ENCODE data around the gene ARMC10. TPM values are rescaled to one million over a fixed set of nuclear protein-coding genes. Genes with fewer than 3 reads are reported as not detected.
"Not testable (repeated sequence)": the region's sequence is repeated elsewhere in the genome, so short reads cannot be mapped to it uniquely, and the experiment has no call there.

Gene ARMC10
- 10 to 100 TPM; 16.1 to 24.8 (median 22.8) TPM for total RNA-seq
- 27.9 TPM for total RNA-seq (2013)
- total RNA-seq = 14.0 to 77.2 (median 29.7) reads per million in 29 experiments

DNA sequence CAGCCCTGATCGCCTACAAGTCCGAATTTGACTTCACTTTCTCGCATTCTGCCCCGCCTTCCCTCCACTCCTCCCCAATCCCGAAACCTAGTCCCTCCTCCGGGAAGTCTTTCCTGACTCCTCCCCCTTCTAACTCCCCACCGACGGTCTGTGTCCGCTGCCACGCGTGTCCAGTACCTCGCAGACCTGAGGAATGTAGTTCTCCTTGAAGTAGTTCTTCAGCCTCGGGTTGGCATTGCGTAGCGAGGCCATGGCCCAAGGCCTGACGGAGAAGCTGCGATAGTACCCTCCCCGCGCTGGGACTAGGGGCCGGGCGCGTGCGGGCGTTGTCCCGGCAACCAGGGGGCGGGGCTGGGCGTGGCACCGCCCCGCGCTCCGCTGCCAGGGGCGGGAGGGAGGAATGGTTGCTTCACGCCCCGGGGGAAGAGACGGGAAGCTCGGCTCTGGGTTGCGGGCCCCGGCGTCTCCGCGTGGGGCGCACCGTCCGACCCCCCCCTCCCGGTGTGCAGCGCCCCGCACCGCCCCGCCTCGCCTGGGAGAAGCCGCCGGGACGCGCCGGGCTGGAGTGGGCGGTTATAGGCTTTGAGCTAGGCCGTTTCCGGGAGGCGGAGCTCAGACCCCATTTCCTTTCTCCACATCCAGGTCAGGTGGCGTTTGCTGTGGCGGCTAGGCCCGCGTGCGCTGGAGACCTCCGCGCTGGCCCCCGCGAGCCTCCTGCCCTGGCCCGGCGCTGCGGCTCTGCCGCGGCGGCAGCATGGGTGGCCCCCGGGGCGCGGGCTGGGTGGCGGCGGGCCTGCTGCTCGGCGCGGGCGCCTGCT is at the start of gene ARMC10, which contains the start of gene FBXL13:
ARMC10 (plus strand) TSS at position 622 of the 818 bp plus-strand sequence; CDS start at position 755, 133 bp downstream.
FBXL13 (minus strand) TSS at position 278 of the 818 bp plus-strand sequence.
- Mint-ChIP-seq H3K4me1 (peaks cover 39 to 46% (median 42%) of the 10 kb centered on the region in 3 donors), H3K27me3 (no peaks in the 10 kb centered on the region), H3K9me3 (no peaks in the 10 kb centered on the region), H3K36me3 (peaks cover 3% of the 10 kb centered on the region), H3K4me3 (peak within 1 kb of the TSS; percentile 95 to 96 (median 95)), H3K27ac (peak within 1 kb of the TSS; percentile 91 to 96)
- CTCF ChIA-PET = interaction anchor here (0.8 to 4.1 kb wide), 12 partner anchors 8 to 1954 kb away, joined by 3 to 21 read pairs (median 4); partner anchors contain the start of genes FAM185A (in 1 of the 2) and NAPEPLD (in 1 of the 2)
- POLR2A ChIA-PET = interaction anchor here (0.6 to 1.2 kb wide), 4 partner anchors 11 to 74 kb away, joined by 3 to 15 read pairs (median 4); partner anchors contain the start of gene NAPEPLD (in 1 of the 2)
- Histone ChIP-seq H3K27ac (ENCODE audit: low read length) (peak within 1 kb of the TSS; percentile 68), H3K4me1 (ENCODE audit: control insufficient read depth in 1 of 2, extremely low read depth in 1 of 2, insufficient read depth in 2 of 2, low read length in 2 of 2) (peaks cover 8 to 26% of the 10 kb centered on the region in 2 experiments), H3K27me3 (replicated peaks in 1 of 2; ENCODE audit: control insufficient read depth in 2 of 2, extremely low read depth in 1 of 2, insufficient read depth in 2 of 2, low read length in 1 of 2) (no peaks in the 10 kb centered on the region), H3K9me3 (no peaks in the 10 kb centered on the region), H3K36me3 (ENCODE audit: control insufficient read depth in 2 of 2, extremely low read depth in 1 of 2, insufficient read depth in 1 of 2, low read length in 1 of 2) (peaks cover 0 to 2% of the 10 kb centered on the region in 2 donors), H3K4me3 (ENCODE audit: control insufficient read depth in 1 of 2, extremely low read depth in 1 of 2, low read length in 1 of 2) (peak within 1 kb of the TSS; percentile 78 to 86)
- ATAC-seq (replicated peaks in 1 of 4) = peak; percentile 83 to 85 (median 84)
- WGBS (ENCODE audit: insufficient coverage) = under 1% methylated on average over 81 of the region's 83 CpGs
- peak; percentile 77 to 93 (median 86) for DNase-seq

DNA sequence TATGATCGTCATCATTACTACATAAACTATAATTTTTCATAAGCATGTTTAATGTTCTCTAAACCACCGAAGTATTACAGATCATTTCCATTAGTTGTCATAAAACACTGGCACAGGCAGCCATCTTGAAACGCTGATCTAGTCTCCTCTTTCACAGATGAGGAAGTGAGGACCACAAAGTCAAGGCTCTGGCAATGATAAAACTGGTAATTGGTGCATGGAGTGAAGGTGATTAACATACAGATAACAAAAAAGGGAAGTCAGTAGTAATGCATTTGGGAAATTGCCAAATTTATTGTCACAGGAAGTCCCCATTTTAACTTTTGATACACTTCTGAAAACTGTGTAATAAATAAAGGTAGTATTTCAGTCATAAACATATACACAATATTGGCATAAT is 49.6 kb upstream of the ARMC10 start:
- Mint-ChIP-seq H3K9me3 (peaks cover 0 to 11% (median 10%) of the 10 kb centered on the region in 3 donors), H3K36me3 (peaks cover 10% of the 10 kb centered on the region), H3K4me1 (peaks cover 0 to 9% (median 4%) of the 10 kb centered on the region in 3 donors), H3K4me3 (no peak overlapping the region), H3K27me3 (no peaks in the 10 kb centered on the region), H3K27ac (no peak overlapping the region)
- no peak for ATAC-seq (replicated peaks in 1 of 4)
- Histone ChIP-seq H3K36me3 (ENCODE audit: control insufficient read depth in 2 of 2, extremely low read depth in 1 of 2, insufficient read depth in 1 of 2, low read length in 1 of 2) (no peaks in the 10 kb centered on the region), H3K27ac (ENCODE audit: low read length) (no peak overlapping the region), H3K4me1 (ENCODE audit: control insufficient read depth in 1 of 2, extremely low read depth in 1 of 2, insufficient read depth in 2 of 2, low read length in 2 of 2) (no peaks in the 10 kb centered on the region), H3K4me3 (ENCODE audit: control insufficient read depth in 1 of 2, extremely low read depth in 1 of 2, low read length in 1 of 2) (no peak overlapping the region), H3K9me3 (no peaks in the 10 kb centered on the region), H3K27me3 (replicated peaks in 1 of 2; ENCODE audit: control insufficient read depth in 2 of 2, extremely low read depth in 1 of 2, insufficient read depth in 2 of 2, low read length in 1 of 2) (no peaks in the 10 kb centered on the region)
- POLR2A ChIA-PET = no interaction called here
- CTCF ChIA-PET = no interaction called here
- no CpG with 5 or more reads among the region's 3 CpGs for WGBS (ENCODE audit: insufficient coverage)
- DNase-seq = no peak

DNA sequence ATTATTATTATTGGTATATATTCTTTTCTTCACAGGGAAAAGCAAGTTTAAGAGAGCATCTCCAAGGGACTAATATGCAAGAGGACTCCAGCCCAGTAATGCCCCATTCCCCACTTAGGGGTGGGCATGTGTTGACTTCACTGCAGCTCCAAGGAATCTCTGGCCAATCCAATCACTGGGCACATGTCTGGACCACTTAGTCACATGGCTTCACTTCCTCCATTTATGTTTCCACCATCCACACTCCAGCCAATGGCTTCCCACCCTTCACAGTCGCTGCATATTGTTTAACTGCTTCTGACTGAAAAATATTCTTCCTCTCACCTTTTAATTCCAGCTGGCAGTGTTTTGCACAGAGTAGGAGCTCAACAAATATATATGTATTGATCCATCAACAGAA is 43.9 kb upstream of the ARMC10 start:
- H3K36me3 ChIP-seq (ENCODE audit: control insufficient read depth in 2 of 2, extremely low read depth in 1 of 2, insufficient read depth in 1 of 2, low read length in 1 of 2) = no peaks in the 10 kb centered on the region
- no peaks in the 10 kb centered on the region for H3K9me3 Mint-ChIP-seq
- DNase-seq = no peak
- WGBS (ENCODE audit: insufficient coverage) = no CpG with 5 or more reads among the region's 1 CpG
- H3K4me3 Mint-ChIP-seq = no peak overlapping the region
- no peaks in the 10 kb centered on the region for H3K36me3 Mint-ChIP-seq
- no peaks in the 10 kb centered on the region for H3K4me1 ChIP-seq (ENCODE audit: control insufficient read depth in 1 of 2, extremely low read depth in 1 of 2, insufficient read depth in 2 of 2, low read length in 2 of 2)
- ATAC-seq (replicated peaks in 1 of 4) = no peak
- H3K9me3 ChIP-seq = no peaks in the 10 kb centered on the region
- H3K27ac Mint-ChIP-seq = no peak overlapping the region
- no peak overlapping the region for H3K4me3 ChIP-seq (ENCODE audit: control insufficient read depth in 1 of 2, extremely low read depth in 1 of 2, low read length in 1 of 2)
- POLR2A ChIA-PET = no interaction called here
- no peak overlapping the region for H3K27ac ChIP-seq (ENCODE audit: low read length)
- no peaks in the 10 kb centered on the region for H3K4me1 Mint-ChIP-seq
- CTCF ChIA-PET = no interaction called here
- no peaks in the 10 kb centered on the region for H3K27me3 ChIP-seq (replicated peaks in 1 of 2; ENCODE audit: control insufficient read depth in 2 of 2, extremely low read depth in 1 of 2, insufficient read depth in 2 of 2, low read length in 1 of 2)
- H3K27me3 Mint-ChIP-seq = no peaks in the 10 kb centered on the region

GRCh38 chr7:103031781-103032180 is 43.2 kb upstream of the ARMC10 start:
- no peaks in the 10 kb centered on the region for H3K27me3 Mint-ChIP-seq
- H3K4me1 ChIP-seq (ENCODE audit: control insufficient read depth in 1 of 2, extremely low read depth in 1 of 2, insufficient read depth in 2 of 2, low read length in 2 of 2) = no peaks in the 10 kb centered on the region
- H3K27me3 ChIP-seq (replicated peaks in 1 of 2; ENCODE audit: control insufficient read depth in 2 of 2, extremely low read depth in 1 of 2, insufficient read depth in 2 of 2, low read length in 1 of 2) = no peaks in the 10 kb centered on the region
- no peak for ATAC-seq (replicated peaks in 1 of 4)
- H3K9me3 ChIP-seq = no peaks in the 10 kb centered on the region
- no peaks in the 10 kb centered on the region for H3K36me3 ChIP-seq (ENCODE audit: control insufficient read depth in 2 of 2, extremely low read depth in 1 of 2, insufficient read depth in 1 of 2, low read length in 1 of 2)
- WGBS (ENCODE audit: insufficient coverage) = no CpG with 5 or more reads among the region's 1 CpG
- POLR2A ChIA-PET = no interaction called here
- H3K4me3 Mint-ChIP-seq = no peak overlapping the region
- no peak overlapping the region for H3K27ac ChIP-seq (ENCODE audit: low read length)
- no peak overlapping the region for H3K27ac Mint-ChIP-seq
- H3K9me3 Mint-ChIP-seq = no peaks in the 10 kb centered on the region
- CTCF ChIA-PET = no interaction called here
- DNase-seq = no peak
- no peak overlapping the region for H3K4me3 ChIP-seq (ENCODE audit: control insufficient read depth in 1 of 2, extremely low read depth in 1 of 2, low read length in 1 of 2)
- H3K4me1 Mint-ChIP-seq = no peaks in the 10 kb centered on the region
- H3K36me3 Mint-ChIP-seq = no peaks in the 10 kb centered on the region

GRCh38 chr7:103034318-103034717 is 40.6 kb upstream of the ARMC10 start:
- H3K9me3 Mint-ChIP-seq; H3K9me3 ChIP-seq; POLR2A ChIA-PET; H3K4me3 Mint-ChIP-seq; H3K27me3 ChIP-seq (replicated peaks in 1 of 2; ENCODE audit: control insufficient read depth in 2 of 2, extremely low read depth in 1 of 2, insufficient read depth in 2 of 2, low read length in 1 of 2); H3K36me3 ChIP-seq (ENCODE audit: control insufficient read depth in 2 of 2, extremely low read depth in 1 of 2, insufficient read depth in 1 of 2, low read length in 1 of 2); H3K4me1 ChIP-seq (ENCODE audit: control insufficient read depth in 1 of 2, extremely low read depth in 1 of 2, insufficient read depth in 2 of 2, low read length in 2 of 2); H3K4me3 ChIP-seq (ENCODE audit: control insufficient read depth in 1 of 2, extremely low read depth in 1 of 2, low read length in 1 of 2); DNase-seq; ATAC-seq (replicated peaks in 1 of 4); H3K27ac ChIP-seq (ENCODE audit: low read length); H3K27me3 Mint-ChIP-seq; H3K36me3 Mint-ChIP-seq; CTCF ChIA-PET; H3K27ac Mint-ChIP-seq; H3K4me1 Mint-ChIP-seq: not testable (repeated sequence)
- 89% methylated on average over 20 of the region's 20 CpGs for WGBS (ENCODE audit: insufficient coverage)

GRCh38 chr7:103037476-103037822 is 37.5 kb upstream of the ARMC10 start:
- ChIA-PET POLR2A (no interaction called here), CTCF (no interaction called here)
- Mint-ChIP-seq H3K36me3 (peaks cover 5% of the 10 kb centered on the region), H3K4me1 (peaks cover 0 to 2% (median 0%) of the 10 kb centered on the region in 3 donors), H3K4me3 (no peak overlapping the region), H3K27me3 (peaks cover 0 to 3% of the 10 kb centered on the region in 2 donors), H3K27ac (no peak overlapping the region), H3K9me3 (peaks cover under 1 to 6% (median 3%) of the 10 kb centered on the region in 3 donors)
- no CpG with 5 or more reads among the region's 1 CpG for WGBS (ENCODE audit: insufficient coverage)
- Histone ChIP-seq H3K9me3 (no peaks in the 10 kb centered on the region), H3K36me3 (ENCODE audit: control insufficient read depth in 2 of 2, extremely low read depth in 1 of 2, insufficient read depth in 1 of 2, low read length in 1 of 2) (no peaks in the 10 kb centered on the region), H3K4me1 (ENCODE audit: control insufficient read depth in 1 of 2, extremely low read depth in 1 of 2, insufficient read depth in 2 of 2, low read length in 2 of 2) (peaks cover 0 to 4% of the 10 kb centered on the region in 2 experiments), H3K4me3 (ENCODE audit: control insufficient read depth in 1 of 2, extremely low read depth in 1 of 2, low read length in 1 of 2) (no peak overlapping the region), H3K27me3 (replicated peaks in 1 of 2; ENCODE audit: control insufficient read depth in 2 of 2, extremely low read depth in 1 of 2, insufficient read depth in 2 of 2, low read length in 1 of 2) (no peaks in the 10 kb centered on the region), H3K27ac (ENCODE audit: low read length) (no peak overlapping the region)
- ATAC-seq (replicated peaks in 1 of 4) (no peak), DNase-seq (no peak)

Measured in T-cell (primary cell).